ENCODE data around the gene CADPS2.

The CADPS2 gene

DNA sequence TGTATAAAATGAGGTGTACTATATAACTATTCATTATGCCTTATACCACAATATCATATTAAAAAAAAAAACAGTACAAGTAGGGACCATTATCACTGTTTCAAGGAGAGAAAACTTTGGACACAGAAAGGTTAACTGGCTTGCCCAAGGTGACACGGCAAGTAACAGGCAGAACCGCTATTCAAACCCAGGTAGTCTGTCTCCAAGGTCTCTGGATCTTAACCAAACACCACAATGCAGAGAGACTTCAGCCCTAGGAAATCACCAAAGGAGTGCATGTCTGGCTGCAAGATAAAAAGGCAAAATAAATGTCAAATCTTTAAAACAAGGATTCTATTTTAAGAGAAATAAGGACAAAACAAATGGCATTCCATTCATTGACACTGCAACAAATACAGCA, 56.3 kb downstream of the CADPS2 start:
- no peak for DNase-seq
- Histone ChIP-seq H3K27ac (no peak overlapping the region), H3K36me3 (replicated peaks) (no peaks in the 10 kb centered on the region), H3K4me3 (ENCODE audit: low read depth, low read length) (no peak overlapping the region), H3K27me3 (replicated peaks) (no peaks in the 10 kb centered on the region)
- in situ Hi-C loops (cut with HindIII; ENCODE audit: low pct_ligation_motif_present, low sequenced_read_pairs), result no loop called here
- TF ChIP-seq, protein P1, sequence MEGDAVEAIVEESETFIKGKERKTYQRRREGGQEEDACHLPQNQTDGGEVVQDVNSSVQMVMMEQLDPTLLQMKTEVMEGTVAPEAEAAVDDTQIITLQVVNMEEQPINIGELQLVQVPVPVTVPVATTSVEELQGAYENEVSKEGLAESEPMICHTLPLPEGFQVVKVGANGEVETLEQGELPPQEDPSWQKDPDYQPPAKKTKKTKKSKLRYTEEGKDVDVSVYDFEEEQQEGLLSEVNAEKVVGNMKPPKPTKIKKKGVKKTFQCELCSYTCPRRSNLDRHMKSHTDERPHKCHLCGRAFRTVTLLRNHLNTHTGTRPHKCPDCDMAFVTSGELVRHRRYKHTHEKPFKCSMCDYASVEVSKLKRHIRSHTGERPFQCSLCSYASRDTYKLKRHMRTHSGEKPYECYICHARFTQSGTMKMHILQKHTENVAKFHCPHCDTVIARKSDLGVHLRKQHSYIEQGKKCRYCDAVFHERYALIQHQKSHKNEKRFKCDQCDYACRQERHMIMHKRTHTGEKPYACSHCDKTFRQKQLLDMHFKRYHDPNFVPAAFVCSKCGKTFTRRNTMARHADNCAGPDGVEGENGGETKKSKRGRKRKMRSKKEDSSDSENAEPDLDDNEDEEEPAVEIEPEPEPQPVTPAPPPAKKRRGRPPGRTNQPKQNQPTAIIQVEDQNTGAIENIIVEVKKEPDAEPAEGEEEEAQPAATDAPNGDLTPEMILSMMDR (IDR thresholded peaks at IDR 0.05; ENCODE audit: low read depth, low read length, missing control alignments), result no peak

DNA sequence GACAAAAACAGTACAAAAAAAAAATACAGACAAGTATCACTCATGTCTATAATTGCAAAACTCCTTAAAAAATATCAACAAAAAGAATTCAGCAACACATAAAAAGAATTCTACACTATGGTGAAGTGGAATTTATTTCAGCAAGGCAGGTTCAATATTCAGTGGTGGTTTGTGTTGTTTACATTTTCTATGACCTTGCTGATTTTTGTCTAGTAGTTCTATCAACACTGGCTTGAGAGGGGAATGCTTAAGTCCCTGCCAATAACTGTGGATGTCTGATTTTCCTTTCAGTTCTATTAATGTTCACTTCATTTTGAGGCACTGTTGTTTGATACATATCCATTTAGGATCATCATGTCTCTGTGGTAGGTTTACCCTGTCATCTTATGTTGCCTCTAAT, 58.5 kb downstream of the CADPS2 start:
- in situ Hi-C loops (cut with HindIII; ENCODE audit: low pct_ligation_motif_present, low sequenced_read_pairs), result no loop called here
- Histone ChIP-seq H3K27ac (no peak overlapping the region), H3K27me3 (replicated peaks) (no peaks in the 10 kb centered on the region), H3K36me3 (replicated peaks) (no peaks in the 10 kb centered on the region), H3K4me3 (ENCODE audit: low read depth, low read length) (no peak overlapping the region)
- no peak for DNase-seq
- TF ChIP-seq, protein P1 (IDR thresholded peaks at IDR 0.05; ENCODE audit: low read depth, low read length, missing control alignments), result no peak

DNA sequence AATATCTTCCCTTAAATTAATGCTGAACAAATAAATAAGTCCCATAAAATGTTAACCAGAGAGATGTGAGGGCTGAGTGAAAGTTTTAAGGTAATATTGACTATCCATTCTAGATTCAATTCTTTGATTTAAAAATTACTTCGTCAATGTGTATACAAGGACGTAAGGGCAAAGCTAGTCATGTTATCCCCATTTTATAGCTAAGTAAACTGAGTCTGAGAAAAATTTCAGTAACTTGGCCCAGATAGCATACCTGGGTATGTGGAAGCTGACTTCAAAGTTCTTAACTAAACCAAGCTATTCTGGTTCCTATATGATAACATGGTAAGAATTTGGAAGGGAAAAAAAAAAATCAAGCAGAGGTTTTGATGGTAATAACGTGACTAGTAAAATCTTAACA, 72.4 kb downstream of the CADPS2 start:
- Histone ChIP-seq H3K27me3 (replicated peaks) (no peaks in the 10 kb centered on the region), H3K27ac (no peak overlapping the region)
- in situ Hi-C loops (cut with HindIII; ENCODE audit: low pct_ligation_motif_present, low sequenced_read_pairs), result no loop called here

DNA sequence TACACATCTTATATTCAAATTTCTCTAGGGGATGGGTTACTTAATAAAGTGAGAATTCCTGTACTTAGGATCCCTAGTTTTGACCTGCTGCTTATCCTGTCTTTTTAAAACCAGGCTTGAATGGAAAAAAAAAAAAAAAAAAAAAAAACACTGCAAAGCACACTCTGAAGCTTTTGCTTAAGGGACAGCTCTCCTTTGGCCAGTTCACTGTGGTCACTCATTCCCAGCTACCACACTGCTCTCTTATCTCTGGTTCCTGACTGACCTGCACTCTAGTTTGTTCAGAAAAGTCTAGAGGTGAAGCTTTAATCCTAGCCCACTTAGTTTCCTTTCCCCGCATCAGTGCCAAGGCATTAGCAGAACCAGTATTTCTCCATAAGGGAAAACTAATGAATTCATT, 82.4 kb downstream of the CADPS2 start:
- in situ Hi-C loops (cut with HindIII; ENCODE audit: low pct_ligation_motif_present, low sequenced_read_pairs), result no loop called here
- no peaks in the 10 kb centered on the region for H3K27me3 ChIP-seq (replicated peaks)
- no peak overlapping the region for H3K27ac ChIP-seq
- H3K4me3 ChIP-seq (ENCODE audit: low read depth, low read length), result no peak overlapping the region
- DNase-seq, result no peak
- TF ChIP-seq, protein P1 (IDR thresholded peaks at IDR 0.05; ENCODE audit: low read depth, low read length, missing control alignments), result no peak
- H3K36me3 ChIP-seq (replicated peaks), result no peaks in the 10 kb centered on the region

More for the DNA sequence above, 72.4 kb downstream of the CADPS2 start:
- Histone ChIP-seq H3K4me3 (ENCODE audit: low read depth, low read length) (no peak overlapping the region), H3K36me3 (replicated peaks) (no peaks in the 10 kb centered on the region)
- no peak for DNase-seq
- TF ChIP-seq, protein P1 (IDR thresholded peaks at IDR 0.05; ENCODE audit: low read depth, low read length, missing control alignments), result no peak

DNA sequence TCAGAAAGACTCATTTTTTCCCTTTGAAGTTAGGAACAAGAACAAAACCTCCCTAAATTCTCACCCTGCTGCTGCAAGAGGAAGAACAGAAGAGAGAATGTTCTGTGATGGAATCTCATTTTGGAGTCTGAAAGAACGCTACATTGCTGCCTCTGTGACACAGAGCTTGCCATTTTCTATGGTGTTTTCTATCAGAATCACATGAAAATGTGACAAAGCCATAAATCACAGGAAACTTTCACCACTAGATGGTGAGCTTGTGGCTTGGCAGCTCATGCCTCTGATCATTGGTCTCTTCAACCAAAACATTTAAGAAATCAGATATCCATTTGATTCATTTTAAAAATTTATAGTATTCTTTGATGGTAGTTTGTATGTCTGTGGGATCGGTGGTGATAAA, 82.9 kb downstream of the CADPS2 start:
- in situ Hi-C loops (cut with HindIII; ENCODE audit: low pct_ligation_motif_present, low sequenced_read_pairs), result no loop called here
- Histone ChIP-seq H3K36me3 (replicated peaks) (no peaks in the 10 kb centered on the region), H3K4me3 (ENCODE audit: low read depth, low read length) (no peak overlapping the region), H3K27me3 (replicated peaks) (no peaks in the 10 kb centered on the region), H3K27ac (no peak overlapping the region)
- TF ChIP-seq, protein P1 (IDR thresholded peaks at IDR 0.05; ENCODE audit: low read depth, low read length, missing control alignments), result peak; percentile 77
- DNase-seq, result peak; percentile 37

DNA sequence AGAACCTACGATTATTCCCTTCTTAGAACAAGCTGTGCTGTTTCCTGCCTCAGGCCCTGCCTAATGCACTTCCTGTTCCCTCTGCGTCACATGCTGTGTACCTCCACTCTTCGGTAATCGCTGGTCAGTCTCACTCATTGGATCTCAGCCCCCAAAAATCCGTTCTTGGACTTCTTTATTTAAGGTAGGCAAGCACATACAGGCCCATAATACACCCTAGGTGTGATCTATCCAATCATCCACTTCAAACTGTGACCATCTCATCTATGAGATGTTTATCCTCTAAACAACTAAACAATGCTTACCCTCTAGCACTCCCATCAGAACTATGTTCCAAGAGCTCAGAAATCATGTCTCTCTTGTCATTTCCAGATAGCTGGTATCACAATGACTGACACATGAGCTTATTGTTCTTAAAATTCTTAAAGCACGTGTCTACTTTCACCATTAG, 83.9 kb downstream of the CADPS2 start:
- TF ChIP-seq, protein P1 (IDR thresholded peaks at IDR 0.05; ENCODE audit: low read depth, low read length, missing control alignments), result no peak
- in situ Hi-C loops (cut with HindIII; ENCODE audit: low pct_ligation_motif_present, low sequenced_read_pairs), result no loop called here
- no peaks in the 10 kb centered on the region for H3K27me3 ChIP-seq (replicated peaks)
- no peaks in the 10 kb centered on the region for H3K36me3 ChIP-seq (replicated peaks)
- H3K4me3 ChIP-seq (ENCODE audit: low read depth, low read length), result no peak overlapping the region
- DNase-seq, result peak; percentile 6
- H3K27ac ChIP-seq, result no peak overlapping the region

Data from brain microvascular endothelial cell (primary cell).